Kidney (tissue), 14 donors: ENCODE results near the gene DMBX1. TPM values are rescaled to one million over a fixed set of nuclear protein-coding genes. Genes with fewer than 3 reads are reported as not detected.

ENCODE experiments used
- DNase-seq, 5 donors: peaks; one replicate each; pipeline ENCODE4 v3.0.0-alpha.2; 2013 to 2020
- FAIRE-seq: peaks from 2 replicates; lab custom pipeline; 2012; peaks lifted over from hg19 to GRCh38; lab: Jason Lieb, UNC
- H3K27ac ChIP-seq, 2 donors: one replicate each; pipeline ENCODE4 v1.7.0; 2013; ENCODE audit warnings: low read depth in 2 of 2, low read length in 2 of 2, inconsistent platforms in 1 of 2
- H3K27me3 ChIP-seq: one replicate; pipeline ENCODE4 v1.7.1; 2013; ENCODE audit warnings: low read length, inconsistent platforms; ENCODE audit not compliant: control insufficient read depth, insufficient read depth
- H3K36me3 ChIP-seq, 3 donors: one replicate each; pipeline versions ENCODE4 v1.7.0 to v1.7.1; 2013; ENCODE audit warnings: low read length in 3 of 3, control low read depth in 1 of 3, inconsistent platforms in 1 of 3; ENCODE audit not compliant: insufficient read depth in 3 of 3, control insufficient read depth in 2 of 3
- H3K4me1 ChIP-seq, 3 donors: one replicate each; pipeline versions ENCODE4 v1.7.0 to v1.7.1; 2013; ENCODE audit warnings: low read length in 3 of 3, inconsistent platforms in 1 of 3, low read depth in 1 of 3; ENCODE audit not compliant: control insufficient read depth in 2 of 3, insufficient read depth in 2 of 3
- H3K4me3 ChIP-seq, 3 donors: one replicate each; pipeline versions ENCODE4 v1.7.0 to v1.8.1; 2013; ENCODE audit warnings: low read length in 3 of 3, control low read depth in 1 of 3, inconsistent platforms in 1 of 3
- H3K9ac ChIP-seq, 3 donors: one replicate each; pipeline versions ENCODE4 v1.7.0 to v1.7.1; 2013; ENCODE audit warnings: low read length in 3 of 3, control low read depth in 1 of 3, inconsistent platforms in 1 of 3
- H3K9me3 ChIP-seq, 3 donors: one replicate each; pipeline versions ENCODE4 v1.7.0 to v1.7.1; 2013; ENCODE audit warnings: low read length in 3 of 3, control low read depth in 1 of 3, inconsistent platforms in 1 of 3; ENCODE audit not compliant: control insufficient read depth in 2 of 3, insufficient read depth in 1 of 3
- CTCF ChIP-seq: IDR thresholded peaks from 3 replicates; pipeline ENCODE4 v1.5.1; 2012; ENCODE audit warnings: mild to moderate bottlenecking, moderate library complexity, borderline replicate concordance; ENCODE audit not compliant: insufficient read depth; ENCODE audit errors: extremely low read depth
- intact Hi-C: fragments of 100-400 bp; cut with DNase I; formaldehyde crosslinking; loops from one replicate; pipeline ENCODE4 v1.11.1; 2022
- polyA plus RNA-seq: library from polyadenylated mRNA; stranded (reverse); fragments of 350-450 nt; fragmentation: Illumina TruSeq; extraction: RNeasy Lipid Tissue Mini Kit (QIAGEN cat#74804); gene quantifications from one replicate; pipeline ENCODE4 v1.2.3, GENCODE V29; 2014; ENCODE audit warnings: low read depth, low replicate concordance; ENCODE audit not compliant: insufficient read depth
- total RNA-seq: library from RNA; stranded (reverse); fragmentation: NEBNext Ultra II Directional; extraction: Animal tissue kit (Norgen Biotek cat#: 25700); gene quantifications from one replicate; pipeline ENCODE4 v1.2.1, GENCODE V29; 2021
- donor health status: control.
- donor health status: control.
- donor health status: control.
- donor health status: control.
- donor health status: control.
- donor health status: DM: yes; HTN: yes; CAD: no.
- donor health status: Normal renal cell carcinoma (clear cell type).

The DMBX1 gene
- total and polyA plus RNA-seq, 2 donors from 2014 or later: not detected

GRCh38 chr1:46484783-46485490 is 4.7 kb upstream of the DMBX1 start:
- peaks cover 56% of the 10 kb centered on the region for H3K27me3 ChIP-seq
- no peak overlapping the region for H3K27ac ChIP-seq
- peaks cover 0 to 5% (median 0%) of the 10 kb centered on the region in 3 donors for H3K4me1 ChIP-seq
- intact Hi-C loops: no loop called here
- no peak for FAIRE-seq
- no peak for TF ChIP-seq CTCF
- DNase-seq: no peak
- H3K36me3 ChIP-seq: no peaks in the 10 kb centered on the region
- no peak overlapping the region for H3K9ac ChIP-seq
- no peak overlapping the region for H3K4me3 ChIP-seq
- H3K9me3 ChIP-seq: no peaks in the 10 kb centered on the region

GRCh38 chr1:46485564-46486431 is 3.8 kb upstream of the DMBX1 start:
- intact Hi-C loops: no loop called here
- Histone ChIP-seq H3K4me3 (no peak overlapping the region), H3K27me3 (peaks cover 58% of the 10 kb centered on the region), H3K9ac (no peak overlapping the region), H3K27ac (no peak overlapping the region), H3K4me1 (peaks cover 0 to 9% (median 0%) of the 10 kb centered on the region in 3 donors), H3K9me3 (no peaks in the 10 kb centered on the region), H3K36me3 (no peaks in the 10 kb centered on the region)
- TF ChIP-seq CTCF: no peak
- DNase-seq (no peak), FAIRE-seq (no peak)

- Histone ChIP-seq H3K4me3 (no peak overlapping the region), H3K9ac (no peak overlapping the region), H3K36me3 (no peaks in the 10 kb centered on the region), H3K27ac (no peak overlapping the region), H3K9me3 (no peaks in the 10 kb centered on the region), H3K4me1 (peaks cover 0 to 9% (median 0%) of the 10 kb centered on the region in 3 donors), H3K27me3 (peaks cover 63% of the 10 kb centered on the region)
- FAIRE-seq (no peak), DNase-seq (no peak)
- TF ChIP-seq CTCF: no peak
- intact Hi-C loops: no loop called here
These were observed 3.1 kb upstream of the DMBX1 start for GRCh38 chr1:46486432-46487015.
